Activated T-cell treated with anti-CD3 and anti-CD28 coated beads for 48 hours (primary cell): ENCODE measurements around the gene ISY1.
"Not testable (repeated sequence)": the region's sequence is repeated elsewhere in the genome, so short reads cannot be mapped to it uniquely, and the experiment has no call there.

ENCODE experiments used
- DNase-seq: peaks from one replicate; pipeline ENCODE4 v3.0.0-alpha.2; 2020; ENCODE audit warnings: low read depth

Gene ISY1

GRCh38 chr3:129166579-129167332 is 5.9 kb upstream of the ISY1 start:
- no peak for DNase-seq

DNA sequence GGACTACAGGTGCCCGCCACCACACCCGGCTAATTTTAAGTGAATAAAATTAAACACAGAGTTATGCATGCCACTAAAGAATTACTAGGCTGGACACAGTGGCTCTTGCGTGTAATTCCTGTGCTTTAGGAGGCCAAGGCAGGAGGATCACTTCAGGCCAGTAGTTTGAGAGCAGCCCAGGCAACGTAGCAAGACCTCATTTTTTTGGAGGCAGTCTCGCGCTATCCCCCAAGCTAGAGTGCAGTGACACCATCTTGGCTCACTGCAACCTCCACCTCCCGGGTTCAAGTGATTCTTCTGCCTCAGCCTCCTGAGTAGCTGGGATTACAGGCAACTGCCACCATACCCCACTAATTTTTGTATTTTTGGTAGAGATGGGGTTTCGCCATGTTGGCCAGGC is 4.7 kb upstream of the ISY1 start:
- not testable (repeated sequence) for DNase-seq

- DNase-seq, result no peak
Measured at GRCh38 chr3:129164500-129164899, 3.6 kb upstream of the ISY1 start.

DNA sequence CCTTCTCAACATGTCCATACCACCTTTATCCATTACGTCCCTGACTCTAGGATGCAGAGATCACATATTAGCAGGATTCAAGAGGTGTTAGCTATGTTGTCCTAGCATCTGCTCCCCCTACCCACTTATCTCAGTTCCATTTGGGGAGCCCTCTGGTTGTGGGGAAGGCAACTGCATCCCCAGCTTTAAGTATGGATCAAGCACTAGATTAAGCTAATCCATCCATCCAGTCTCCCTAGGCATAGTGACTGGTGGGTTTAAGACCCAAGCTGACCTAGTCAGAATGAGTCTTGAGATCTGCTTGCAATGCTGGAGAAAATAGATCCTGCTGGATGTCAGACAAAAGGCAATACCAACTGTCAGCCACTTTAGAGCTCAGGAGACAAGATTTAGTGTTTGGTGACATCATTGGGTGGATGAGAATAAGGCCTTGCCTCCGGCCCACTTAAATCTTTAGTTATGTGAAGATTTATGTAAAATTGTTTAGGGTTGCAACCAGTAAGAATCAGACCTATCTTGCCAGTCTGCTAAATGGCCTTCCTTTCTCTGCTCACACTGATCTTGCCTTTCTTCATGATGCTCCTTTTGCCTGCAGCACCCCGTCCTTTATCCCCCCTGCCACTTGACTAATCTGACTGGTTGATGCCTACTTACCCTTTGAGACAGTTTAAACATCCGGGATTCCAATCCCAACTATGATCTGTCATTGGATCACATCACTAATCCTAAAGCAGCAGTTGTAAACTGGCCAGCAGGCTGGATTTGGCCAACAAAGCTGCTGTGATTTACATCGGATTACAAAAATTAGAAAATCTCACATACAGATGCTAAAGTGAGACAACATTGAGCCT is 2.1 kb upstream of the ISY1 start:
- DNase-seq, result no peak

- no peak for DNase-seq
Measured at GRCh38 chr3:129161860-129162271, 1.0 kb upstream of the ISY1 start.

DNA sequence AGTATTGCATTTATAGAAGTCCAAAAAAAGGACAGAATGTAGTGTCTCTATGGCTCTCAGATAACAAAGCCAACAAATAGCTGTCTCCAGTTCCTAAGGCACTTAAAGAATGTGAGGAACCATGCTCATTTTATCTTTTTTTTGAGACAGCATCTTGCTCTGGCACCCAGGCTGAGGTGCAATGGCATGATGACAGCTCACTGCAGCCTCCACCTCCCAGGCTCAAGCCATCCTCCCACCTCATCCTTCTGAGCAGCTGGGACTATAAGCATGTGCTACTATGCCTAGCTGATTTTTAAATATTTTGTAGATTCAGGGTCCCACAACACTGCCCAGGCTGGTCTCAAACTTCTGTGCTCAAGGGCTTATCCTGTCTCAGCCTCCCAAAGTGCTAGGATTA is 16.1 kb downstream of the ISY1 start:
- DNase-seq, result no peak

DNA sequence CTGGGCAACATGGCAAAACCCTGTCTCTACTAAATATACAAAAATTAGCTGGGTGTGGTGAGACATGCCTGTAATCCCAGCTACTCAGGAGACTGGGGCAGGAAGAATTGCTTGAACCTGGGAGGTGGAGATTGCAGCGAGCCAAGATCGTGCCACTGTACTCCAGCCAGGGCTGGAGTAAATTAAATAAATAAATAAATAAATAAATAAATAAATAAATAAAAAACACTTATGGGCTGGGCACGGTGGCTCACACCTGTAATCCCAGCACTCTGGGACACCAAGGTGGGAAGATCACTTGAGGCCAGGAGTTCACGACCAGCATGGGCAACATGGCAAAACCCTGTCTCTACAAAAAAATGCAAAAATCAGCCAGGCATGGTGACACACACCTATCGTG is 19.9 kb downstream of the ISY1 start:
- not testable (repeated sequence) for DNase-seq

DNA sequence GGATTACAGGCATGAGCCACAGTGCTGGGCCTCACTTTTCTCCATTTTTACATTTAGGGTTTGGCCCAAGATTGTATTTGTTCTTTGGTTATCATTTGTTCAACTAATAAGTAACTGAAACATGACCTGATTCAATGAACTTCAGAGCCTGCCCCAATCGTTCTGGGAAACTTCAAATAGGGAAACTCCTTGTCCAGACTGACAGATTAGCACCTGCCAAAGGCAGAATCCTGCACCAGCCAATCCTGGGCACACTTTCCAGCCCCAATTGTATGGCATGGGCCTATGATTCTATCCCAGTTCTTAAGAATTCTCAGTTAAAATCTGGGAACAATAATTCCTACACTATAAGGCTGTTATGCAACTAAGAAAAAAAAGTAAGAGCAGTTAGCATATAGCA is 21.0 kb downstream of the ISY1 start:
- no peak for DNase-seq

- not testable (repeated sequence) for DNase-seq
Measured at GRCh38 chr3:129136275-129136674, 24.6 kb downstream of the ISY1 start.

DNA sequence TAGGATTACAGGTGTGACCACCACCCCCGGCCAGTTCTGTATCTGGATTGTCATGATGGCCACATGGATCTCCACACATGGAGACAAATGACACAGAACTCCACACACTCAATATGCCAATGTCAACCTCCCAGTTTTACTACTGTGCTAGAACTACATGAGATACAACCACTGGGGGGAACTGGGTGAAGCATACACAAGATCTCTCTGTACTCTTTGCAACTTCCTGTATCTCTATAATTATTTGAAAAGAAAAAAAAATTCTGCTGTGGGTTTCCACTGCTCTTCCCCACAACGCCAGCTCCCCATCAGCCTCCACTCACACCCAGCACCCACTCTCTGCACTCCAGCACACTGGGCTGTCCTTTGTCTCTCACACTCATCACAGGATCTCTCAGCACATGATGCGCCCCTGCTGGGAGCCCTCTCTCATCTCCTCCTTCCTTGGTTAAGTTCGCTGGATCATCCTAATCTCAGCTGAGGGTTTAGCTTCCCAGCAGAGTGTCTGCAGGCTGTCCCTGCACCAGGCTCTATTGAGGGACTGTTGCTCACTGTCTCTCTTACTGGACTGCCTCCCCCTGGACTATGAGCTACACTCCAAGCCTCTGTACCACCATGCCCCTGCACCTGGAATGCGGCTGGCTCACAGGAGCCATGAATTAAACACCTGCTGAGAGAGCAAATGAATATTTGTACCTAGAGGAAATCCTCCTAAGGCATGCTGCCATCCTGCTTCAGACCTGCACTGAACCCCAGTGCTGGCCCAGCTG is 28.6 kb downstream of the ISY1 start:
- no peak for DNase-seq

GRCh38 chr3:129131465-129132088 is 29.3 kb downstream of the ISY1 start:
- no peak for DNase-seq

- DNase-seq, result no peak
Measured at GRCh38 chr3:129130291-129130813, 30.5 kb downstream of the ISY1 start.

DNA sequence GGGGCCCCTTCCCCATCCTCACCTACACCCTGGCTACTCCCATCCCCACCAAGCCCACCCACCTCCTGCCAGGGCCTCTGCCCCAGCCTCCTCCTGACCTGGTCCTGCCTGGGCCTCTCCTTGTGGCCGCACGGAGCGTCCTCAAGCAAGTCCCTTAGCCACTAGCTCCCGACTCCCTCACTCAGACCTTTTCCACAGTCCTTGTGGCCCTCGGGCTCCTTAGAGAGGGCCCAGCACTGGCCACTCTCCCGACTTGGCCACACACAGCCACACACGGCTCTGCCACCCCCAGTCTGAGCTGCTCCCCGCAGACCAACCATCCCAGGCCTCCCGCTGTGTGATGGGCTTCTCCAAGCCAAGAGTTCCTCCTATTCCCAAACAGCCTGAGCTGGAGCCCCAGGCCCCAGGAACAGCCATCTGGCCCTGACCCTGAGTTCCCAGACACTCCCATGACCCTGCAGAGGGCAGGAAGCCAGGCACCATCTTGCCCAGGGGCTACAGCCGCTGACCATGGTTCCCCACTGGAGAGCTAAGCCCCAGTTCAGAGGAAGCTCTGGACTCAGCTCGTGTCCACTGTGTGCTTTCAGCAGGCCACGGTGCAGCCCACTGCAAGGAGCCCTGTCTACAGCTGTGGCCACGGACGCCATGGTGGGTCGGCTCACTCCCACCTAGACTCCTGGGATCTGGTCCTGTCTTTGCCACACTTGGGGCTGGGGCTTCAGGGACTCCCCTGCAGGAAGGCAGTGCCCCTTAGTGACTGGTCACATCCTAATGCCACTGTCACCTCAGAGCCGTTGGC is 32.3 kb downstream of the ISY1 start:
- DNase-seq, result no peak

- DNase-seq, result no peak
Measured at GRCh38 chr3:129126726-129127280, 34.1 kb downstream of the ISY1 start.

GRCh38 chr3:129123314-129124060 is 37.4 kb downstream of the ISY1 start:
- no peak for DNase-seq

- no peak for DNase-seq
Measured at GRCh38 chr3:129122412-129123011, 38.4 kb downstream of the ISY1 start.

GRCh38 chr3:129121792-129122411 is 39.0 kb downstream of the ISY1 start, which contains the start of gene RAB43:
Gene RAB43, minus strand, starts transcription at chr3:129121804. Its CDS starts 315 bp downstream, at chr3:129121489.
- peak; percentile 83 for DNase-seq

- no peak for DNase-seq
Measured at GRCh38 chr3:129121016-129121791, 39.7 kb downstream of the ISY1 start.
